WI38 (cell line): ENCODE results near the gene HTR1E.
"Not testable (repeated sequence)": the region's sequence is repeated elsewhere in the genome, so short reads cannot be mapped to it uniquely, and the experiment has no call there.

Experiments used
- H3K4me3 ChIP-seq: 2 replicates; pipeline ENCODE4 v1.5.1; 2011; ENCODE audit warnings: low read depth, mild to moderate bottlenecking, control low read depth, low read length
- TF ChIP-seq, protein P1 (sequence below): IDR thresholded peaks from 2 replicates; pipeline ENCODE4 v1.5.1; 2012; ENCODE audit warnings: low read depth, mild to moderate bottlenecking, control low read depth, low read length

HTR1E gene, protein sequence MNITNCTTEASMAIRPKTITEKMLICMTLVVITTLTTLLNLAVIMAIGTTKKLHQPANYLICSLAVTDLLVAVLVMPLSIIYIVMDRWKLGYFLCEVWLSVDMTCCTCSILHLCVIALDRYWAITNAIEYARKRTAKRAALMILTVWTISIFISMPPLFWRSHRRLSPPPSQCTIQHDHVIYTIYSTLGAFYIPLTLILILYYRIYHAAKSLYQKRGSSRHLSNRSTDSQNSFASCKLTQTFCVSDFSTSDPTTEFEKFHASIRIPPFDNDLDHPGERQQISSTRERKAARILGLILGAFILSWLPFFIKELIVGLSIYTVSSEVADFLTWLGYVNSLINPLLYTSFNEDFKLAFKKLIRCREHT

DNA sequence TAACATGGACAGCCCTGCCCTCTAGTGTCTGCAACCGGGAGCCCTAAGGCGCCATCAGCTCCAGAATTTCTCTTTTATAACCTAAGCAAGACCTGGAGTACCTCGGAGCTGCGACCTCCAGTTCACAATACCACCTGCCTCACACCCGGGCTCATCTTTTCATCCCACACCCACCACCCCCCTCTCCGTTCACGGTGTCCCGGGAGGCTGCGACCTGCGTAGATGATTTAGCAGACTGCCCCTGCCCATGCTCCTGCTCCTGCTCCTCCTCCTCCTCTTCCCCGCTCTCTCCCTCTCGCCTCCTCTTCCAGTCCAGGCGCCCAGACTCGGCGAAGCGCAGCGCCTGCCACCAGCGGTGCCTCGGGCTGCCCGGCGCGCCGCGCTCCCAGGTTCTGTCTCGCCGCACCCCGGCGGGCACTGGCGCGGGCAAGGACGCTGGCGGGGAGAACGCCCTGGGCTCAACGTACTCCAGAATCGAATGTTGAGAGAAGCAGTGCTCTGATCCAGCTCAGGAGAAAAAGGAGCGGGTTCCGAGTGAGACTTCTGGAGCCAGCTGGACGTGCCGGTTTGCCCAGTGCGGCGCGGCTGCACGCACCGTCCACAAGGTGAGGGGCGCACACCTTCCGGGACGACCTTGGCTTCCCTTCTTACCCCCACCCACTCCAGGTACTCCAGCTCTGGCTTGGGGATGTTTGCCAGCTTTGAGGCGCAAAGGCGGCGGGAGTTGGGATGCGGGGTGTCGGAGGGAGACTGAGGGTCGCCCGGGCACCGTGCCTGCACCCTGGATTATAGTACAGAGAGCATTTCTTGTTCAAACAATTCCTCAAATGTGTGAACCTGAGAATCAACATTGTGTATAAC is at the start of gene HTR1E:
Gene HTR1E, plus strand, starts transcription at position 310 of the 861 bp plus-strand sequence. CDS start 77,807 bp downstream, outside the sequence.
- H3K4me3 ChIP-seq: no peak within 1 kb of the TSS
- TF ChIP-seq, protein P1, sequence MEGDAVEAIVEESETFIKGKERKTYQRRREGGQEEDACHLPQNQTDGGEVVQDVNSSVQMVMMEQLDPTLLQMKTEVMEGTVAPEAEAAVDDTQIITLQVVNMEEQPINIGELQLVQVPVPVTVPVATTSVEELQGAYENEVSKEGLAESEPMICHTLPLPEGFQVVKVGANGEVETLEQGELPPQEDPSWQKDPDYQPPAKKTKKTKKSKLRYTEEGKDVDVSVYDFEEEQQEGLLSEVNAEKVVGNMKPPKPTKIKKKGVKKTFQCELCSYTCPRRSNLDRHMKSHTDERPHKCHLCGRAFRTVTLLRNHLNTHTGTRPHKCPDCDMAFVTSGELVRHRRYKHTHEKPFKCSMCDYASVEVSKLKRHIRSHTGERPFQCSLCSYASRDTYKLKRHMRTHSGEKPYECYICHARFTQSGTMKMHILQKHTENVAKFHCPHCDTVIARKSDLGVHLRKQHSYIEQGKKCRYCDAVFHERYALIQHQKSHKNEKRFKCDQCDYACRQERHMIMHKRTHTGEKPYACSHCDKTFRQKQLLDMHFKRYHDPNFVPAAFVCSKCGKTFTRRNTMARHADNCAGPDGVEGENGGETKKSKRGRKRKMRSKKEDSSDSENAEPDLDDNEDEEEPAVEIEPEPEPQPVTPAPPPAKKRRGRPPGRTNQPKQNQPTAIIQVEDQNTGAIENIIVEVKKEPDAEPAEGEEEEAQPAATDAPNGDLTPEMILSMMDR: no peak

DNA sequence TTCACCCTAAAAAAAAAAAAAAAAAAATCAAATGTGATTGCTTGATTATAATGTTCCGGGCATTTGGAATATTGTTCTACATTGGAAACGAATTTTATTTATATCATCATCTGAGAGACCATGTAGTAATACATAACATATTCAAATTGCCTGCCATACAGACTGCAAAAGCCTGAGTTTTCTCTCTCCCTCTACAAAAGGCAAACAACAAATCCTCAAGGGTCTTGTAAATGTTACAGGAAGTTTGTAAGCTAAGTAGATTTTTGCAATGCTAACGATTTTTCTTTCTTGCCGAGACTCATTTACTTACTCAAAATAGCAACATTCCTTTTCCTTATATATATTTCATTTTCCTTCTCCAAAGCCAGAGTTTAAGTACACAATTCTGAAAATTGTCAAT is 49.0 kb upstream of the HTR1E start:
- H3K4me3 ChIP-seq: no peak overlapping the region

DNA sequence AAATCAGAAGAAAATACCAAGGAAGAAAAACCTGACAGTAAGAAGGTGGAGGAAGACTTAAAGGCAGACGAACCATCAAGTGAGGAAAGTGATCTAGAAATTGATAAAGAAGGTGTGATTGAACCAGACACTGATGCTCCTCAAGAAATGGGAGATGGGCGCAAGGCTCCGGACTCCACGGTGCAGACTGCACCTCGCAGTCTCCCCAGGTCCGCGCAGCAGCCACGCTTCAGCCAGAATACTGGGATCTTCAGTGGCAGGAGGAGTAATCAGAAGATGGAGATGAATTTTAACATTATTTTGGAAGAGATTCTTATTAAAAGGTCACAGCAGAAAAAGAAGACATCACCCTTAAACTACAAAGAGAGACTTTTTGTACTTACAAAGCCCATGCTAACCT is 40.1 kb upstream of the HTR1E start:
- not testable (repeated sequence) for H3K4me3 ChIP-seq

More for the DNA sequence above, 49.0 kb upstream of the HTR1E start:
- TF ChIP-seq, protein P1: no peak

DNA sequence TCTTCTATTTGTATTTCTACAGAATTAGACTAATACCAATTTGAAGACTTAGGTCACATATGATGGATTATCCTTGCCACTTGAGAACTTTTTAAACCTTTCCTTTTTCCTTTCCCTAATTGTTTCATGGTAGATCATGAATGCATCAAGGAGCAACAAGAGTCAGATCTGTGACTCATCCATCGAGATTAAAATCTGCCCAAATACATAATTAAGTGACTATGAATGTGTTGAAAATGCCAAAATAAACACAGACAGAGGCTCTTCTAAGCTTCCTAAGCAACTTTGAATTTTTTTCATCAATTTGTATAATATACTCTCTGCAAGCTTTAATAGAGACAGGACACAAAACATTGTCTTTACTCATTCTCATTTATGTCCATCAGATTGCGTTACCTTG is 23.5 kb upstream of the HTR1E start:
- H3K4me3 ChIP-seq: no peak overlapping the region
- TF ChIP-seq, protein P1: no peak

DNA sequence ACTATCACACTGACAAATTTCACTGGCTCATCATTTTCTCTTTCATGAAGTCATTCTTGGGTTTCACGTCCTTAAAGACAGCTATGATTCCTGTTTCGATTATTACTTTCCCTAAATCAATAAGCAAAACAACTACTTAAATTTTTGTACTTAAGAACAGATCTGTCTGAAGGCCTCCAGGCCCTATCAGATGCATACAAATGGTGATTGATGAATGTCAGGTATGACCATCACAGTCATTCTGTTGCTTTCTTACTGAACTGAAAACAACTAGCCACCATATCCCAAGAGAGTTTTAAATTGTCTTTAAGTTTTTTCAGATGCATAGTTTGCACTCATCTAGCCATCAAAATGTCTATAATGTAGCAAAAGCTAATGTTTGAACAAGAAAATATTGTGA is 20.9 kb upstream of the HTR1E start:
- TF ChIP-seq, protein P1: no peak
- H3K4me3 ChIP-seq: no peak overlapping the region

DNA sequence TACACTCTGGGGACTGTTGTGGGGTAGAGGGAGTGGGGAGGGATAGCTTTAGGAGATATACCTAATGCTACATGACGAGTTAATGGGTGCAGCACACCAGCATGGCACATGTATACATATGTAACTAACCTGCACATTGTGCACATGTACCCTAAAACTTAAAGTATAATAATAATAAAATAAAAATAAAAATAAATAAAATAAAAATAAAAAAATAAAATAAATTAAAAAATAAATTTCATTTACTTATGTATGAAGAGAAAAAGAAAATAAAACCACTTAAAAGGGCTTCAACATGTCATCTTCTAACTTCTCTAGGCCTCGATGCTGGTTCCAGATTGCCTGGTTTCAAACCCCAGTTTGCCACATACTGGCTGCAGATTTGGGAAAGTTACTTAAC is 10.2 kb upstream of the HTR1E start:
- H3K4me3 ChIP-seq: not testable (repeated sequence)

DNA sequence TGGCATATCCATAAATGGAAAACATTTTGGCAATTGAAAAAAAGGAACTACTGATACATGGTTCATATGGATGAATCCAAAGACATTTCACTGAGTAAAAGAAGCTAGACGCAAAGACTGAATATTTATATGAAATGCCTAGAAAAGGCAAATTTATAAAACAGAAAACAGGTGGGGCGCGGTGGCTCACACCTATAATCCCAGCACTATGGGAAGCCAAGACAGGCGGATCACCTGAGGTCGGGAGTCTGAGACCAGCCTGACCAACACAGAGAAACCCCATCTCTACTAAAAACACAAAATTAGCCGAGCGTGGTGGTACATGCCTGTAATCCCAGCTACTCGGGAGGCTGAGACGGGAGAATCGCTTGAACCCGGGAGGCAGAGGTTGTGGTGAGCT is 9.5 kb upstream of the HTR1E start:
- not testable (repeated sequence) for H3K4me3 ChIP-seq

DNA sequence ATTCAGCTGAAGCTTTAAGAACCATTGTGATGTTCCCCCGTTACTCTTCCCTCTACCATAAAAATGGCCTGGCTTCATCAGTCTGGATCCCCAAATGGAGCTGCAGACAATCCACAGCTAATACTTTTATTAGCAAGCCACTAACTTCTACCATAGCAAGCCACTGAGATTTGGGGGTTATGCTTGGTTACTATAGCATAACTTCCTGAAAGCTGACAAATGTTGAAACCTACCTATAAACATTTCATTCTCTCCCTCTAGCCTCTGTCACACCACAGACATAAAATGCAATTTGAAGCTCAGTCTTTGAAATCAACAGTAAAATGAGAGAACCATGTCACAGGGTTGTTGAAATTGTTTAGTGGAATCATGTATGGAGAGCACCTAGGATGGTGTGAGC is 3.0 kb upstream of the HTR1E start:
- TF ChIP-seq, protein P1: no peak

More for the DNA sequence above, 3.0 kb upstream of the HTR1E start:
- H3K4me3 ChIP-seq: no peak overlapping the region
